Keratinocyte (primary cell): Measurements from ENCODE around the gene TPM2. TPM values are rescaled to one million over a fixed set of nuclear protein-coding genes. Genes with fewer than 3 reads are reported as not detected.

Source experiments
- DNase-seq: peaks from one replicate; pipeline ENCODE4 v3.0.0-alpha.2; 2011; ENCODE audit warnings: low read depth, missing footprints, low spot score
- FAIRE-seq: peaks from 2 replicates; lab custom pipeline; 2011; peaks lifted over from hg19 to GRCh38; lab: Jason Lieb, UNC
- H2AFZ ChIP-seq: 2 replicates; pipeline ENCODE4 v1.6.0; 2012; ENCODE audit warnings: low read length, control low read depth, inconsistent platforms; ENCODE audit not compliant: control insufficient read depth
- H3K27ac ChIP-seq: 2 replicates; pipeline ENCODE4 v1.5.1; 2011; ENCODE audit warnings: low read length; ENCODE audit not compliant: control insufficient read depth, insufficient read depth
- H3K27me3 ChIP-seq: 3 replicates; pipeline ENCODE4 v1.6.0; 2011; ENCODE audit warnings: low read length; ENCODE audit not compliant: control insufficient read depth, insufficient read depth; ENCODE audit errors: extremely low read depth
- H3K36me3 ChIP-seq, 2 experiments: 2 replicates in 1 of 2; 3 replicates in 1 of 2; pipeline ENCODE4 v1.5.1; 2011; ENCODE audit warnings: low read length in 2 of 2, mild to moderate bottlenecking in 1 of 2; ENCODE audit not compliant: control insufficient read depth in 2 of 2, insufficient read depth in 2 of 2; ENCODE audit errors: extremely low read depth in 1 of 2
- H3K4me1 ChIP-seq: 3 replicates; pipeline ENCODE4 v1.5.1; 2011; ENCODE audit warnings: low read length; ENCODE audit not compliant: control insufficient read depth, insufficient read depth; ENCODE audit errors: extremely low read depth
- H3K4me2 ChIP-seq: 3 replicates; pipeline ENCODE4 v1.6.0; 2011; ENCODE audit warnings: low read depth, low read length; ENCODE audit not compliant: control insufficient read depth, insufficient read depth; ENCODE audit errors: extremely low read depth
- H3K4me3 ChIP-seq, 3 experiments: fragments of 200-600 bp in 1 of 3; sonication (generic) in 1 of 3; 2 replicates in 2 of 3; 3 replicates in 1 of 3; pipeline ENCODE4 v1.5.1; 2011 to 2016; ENCODE audit warnings: low read length in 3 of 3, mild to moderate bottlenecking in 3 of 3, control low read depth in 2 of 3, inconsistent platforms in 1 of 3, low read depth in 1 of 3, mixed read lengths in 1 of 3, mixed run types in 1 of 3, moderate library complexity in 1 of 3; ENCODE audit not compliant: control insufficient read depth in 2 of 3, insufficient read depth in 2 of 3; ENCODE audit errors: extremely low read depth in 1 of 3
- H3K79me2 ChIP-seq: 2 replicates; pipeline ENCODE4 v1.6.0; 2012; ENCODE audit warnings: low read length; ENCODE audit not compliant: control insufficient read depth, insufficient read depth
- H3K9ac ChIP-seq: 3 replicates; pipeline ENCODE4 v1.6.0; 2011; ENCODE audit warnings: low read length; ENCODE audit not compliant: control insufficient read depth, insufficient read depth; ENCODE audit errors: extremely low read depth
- H3K9me1 ChIP-seq: 3 replicates; pipeline ENCODE4 v1.6.0; 2011; ENCODE audit warnings: low read length; ENCODE audit not compliant: control insufficient read depth, insufficient read depth; ENCODE audit errors: extremely low read depth
- H3K9me3 ChIP-seq: 2 replicates; pipeline ENCODE4 v1.5.1; 2012; ENCODE audit warnings: low read depth, low read length; ENCODE audit not compliant: control insufficient read depth
- H4K20me1 ChIP-seq: 3 replicates; pipeline ENCODE4 v1.6.0; 2011; ENCODE audit warnings: low read length; ENCODE audit not compliant: control insufficient read depth, insufficient read depth; ENCODE audit errors: extremely low read depth
- CTCF ChIP-seq, 3 experiments: IDR thresholded peaks in 1 of 3; conservative IDR thresholded peaks in 1 of 3; optimal IDR thresholded peaks in 1 of 3; 2 replicates in 2 of 3; 3 replicates in 1 of 3; pipeline versions ENCODE3 to v1.5.1; 2011; ENCODE audit warnings: low read length in 3 of 3, mild to moderate bottlenecking in 3 of 3, moderate library complexity in 2 of 3, control low read depth in 1 of 3, inconsistent platforms in 1 of 3; ENCODE audit not compliant: insufficient read depth in 2 of 3; ENCODE audit errors: extremely low read depth in 1 of 3
- EZH2 ChIP-seq: IDR thresholded peaks from one replicate; pipeline ENCODE4 v1.6.1; 2012; ENCODE audit warnings: inconsistent platforms, mild to moderate bottlenecking, low read length, moderate library complexity
- dilution Hi-C: fragments of 300-500 bp; cut with MboI; formaldehyde crosslinking; loops from one replicate; pipeline ENCODE4 v1.7.0; 2020; ENCODE audit warnings: low sequenced_read_pairs; ENCODE audit not compliant: extremely low pct_ligation_motif_present
- polyA plus RNA-seq, 5 experiments: library from polyadenylated mRNA; depleted of rRNA in 3 of 5; stranded (reverse) in 3 of 5; stranded (forward) in 1 of 5; unstranded in 1 of 5; fragments of >200 nt; gene quantifications; 1 replicate in 1 of 5; 2 replicates in 3 of 5; 3 replicates in 1 of 5; pipeline versions ENCODE4 v1.2.1 to v1.2.3, GENCODE V29; 2011 to 2012; ENCODE audit warnings: missing spikeins in 2 of 5, low read depth in 1 of 5, low replicate concordance in 1 of 5

Gene TPM2
- polyA plus RNA-seq, 1 donor (not counting 4 experiments of a cell fraction or from before 2014, with no cell fraction given): 53.1 TPM

DNA sequence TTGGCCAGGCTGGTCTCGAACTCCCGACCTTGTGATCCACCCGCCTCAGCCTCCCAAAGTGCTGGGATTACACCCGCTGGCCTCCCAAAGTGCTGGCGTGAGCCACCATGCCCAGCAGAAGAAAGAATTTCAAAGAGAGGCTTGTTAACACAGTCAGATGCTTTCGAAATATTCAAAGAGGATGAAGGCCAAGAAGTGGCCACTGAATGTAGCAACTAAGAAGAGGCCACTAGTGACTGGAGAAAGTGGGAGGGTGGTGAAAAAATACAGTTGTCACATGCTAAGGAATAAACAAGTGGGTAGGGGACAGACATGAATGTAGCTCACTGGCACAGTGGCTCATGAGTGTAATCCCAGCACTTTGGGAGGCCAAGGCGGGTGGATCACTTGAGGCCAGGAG, 13.0 kb upstream of the TPM2 start:
- FAIRE-seq (no peak), DNase-seq (no peak)
- no peaks in the 10 kb centered on the region for H4K20me1 ChIP-seq
- no peak overlapping the region for H3K27ac ChIP-seq
- no peak overlapping the region for H3K9ac ChIP-seq
- H3K4me1 ChIP-seq: no peaks in the 10 kb centered on the region
- H3K4me2 ChIP-seq: no peak overlapping the region
- no peaks in the 10 kb centered on the region for H3K27me3 ChIP-seq
- no peak overlapping the region for H2AFZ ChIP-seq
- H3K9me3 ChIP-seq: no peaks in the 10 kb centered on the region
- H3K4me3 ChIP-seq: no peak overlapping the region
- H3K79me2 ChIP-seq: no peaks in the 10 kb centered on the region
- TF ChIP-seq CTCF (optimal IDR thresholded peaks at IDR 0.05 in 1 of 3, IDR thresholded peaks at IDR 0.05 in 1 of 3, conservative IDR thresholded peaks at IDR 0.05 in 1 of 3; ENCODE audit: extremely low read depth in 1 of 3, insufficient read depth in 2 of 3, low read length in 3 of 3) (no peak), EZH2 (no peak)
- dilution Hi-C loops: no loop called here
- H3K36me3 ChIP-seq: peaks cover 74 to 89% of the 10 kb centered on the region in 2 experiments
- H3K9me1 ChIP-seq: peaks cover 2% of the 10 kb centered on the region

DNA sequence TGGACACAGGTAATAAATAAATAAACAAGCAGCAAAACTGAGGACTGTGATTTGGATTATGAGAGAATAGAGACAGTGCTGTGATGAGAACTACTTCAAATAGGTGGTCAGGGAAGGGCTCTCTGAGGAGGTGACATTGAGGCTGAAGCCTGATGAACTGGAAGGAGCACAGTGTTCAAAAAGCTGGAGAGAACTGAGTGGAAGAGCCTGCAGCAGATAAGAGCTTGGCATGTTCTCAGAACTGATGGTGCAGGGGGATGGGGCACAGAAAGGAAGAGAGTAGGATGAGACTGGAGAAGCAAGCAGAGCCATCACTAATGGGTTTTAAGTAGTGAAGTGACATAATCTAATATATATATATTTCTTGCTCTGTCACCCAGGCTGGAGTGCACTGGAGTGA, 11.2 kb upstream of the TPM2 start:
- peaks cover 65 to 78% of the 10 kb centered on the region in 2 experiments for H3K36me3 ChIP-seq
- no peak for FAIRE-seq
- dilution Hi-C loops: no loop called here

More for the DNA sequence above, 11.2 kb upstream of the TPM2 start:
- Histone ChIP-seq H3K27me3 (no peaks in the 10 kb centered on the region), H3K79me2 (no peaks in the 10 kb centered on the region), H3K4me2 (no peak overlapping the region), H3K9me3 (no peaks in the 10 kb centered on the region), H3K4me1 (no peaks in the 10 kb centered on the region), H2AFZ (no peak overlapping the region), H3K9ac (no peak overlapping the region), H3K4me3 (no peak overlapping the region), H3K9me1 (peaks cover 2% of the 10 kb centered on the region), H4K20me1 (peaks cover 2% of the 10 kb centered on the region), H3K27ac (no peak overlapping the region)
- no peak for DNase-seq
- TF ChIP-seq CTCF (optimal IDR thresholded peaks at IDR 0.05 in 1 of 3, IDR thresholded peaks at IDR 0.05 in 1 of 3, conservative IDR thresholded peaks at IDR 0.05 in 1 of 3; ENCODE audit: extremely low read depth in 1 of 3, insufficient read depth in 2 of 3, low read length in 3 of 3): no peak
- TF ChIP-seq EZH2: no peak
